Activated T-helper 17 cell treated with anti-CD3 and anti-CD28 coated beads, Interleukin-2, amount 50 U/mL, for 72 hours (primary cell): ENCODE results near the gene CD83. TPM values are rescaled to one million over a fixed set of nuclear protein-coding genes. Genes with fewer than 3 reads are reported as not detected.
A peak's percentile ranks its signal among the peaks of the same experiment; 100 is the strongest.

Source experiments
- ATAC-seq: fragments of 150-1000 bp; cut with Tn5 transposase; replicated peaks from 2 replicates; pipeline ENCODE4 v1.10.0; 2021; ENCODE audit warnings: mild to moderate bottlenecking, moderate library complexity
- H3K27ac Mint-ChIP-seq: one replicate; pipeline ENCODE4 v1.8.0; 2022; ENCODE audit warnings: mixed read lengths
- H3K27me3 Mint-ChIP-seq: one replicate; pipeline ENCODE4 v1.8.0; 2022; ENCODE audit warnings: mixed read lengths
- H3K36me3 Mint-ChIP-seq: one replicate; pipeline ENCODE4 v1.8.0; 2022; ENCODE audit warnings: low read depth, mild to moderate bottlenecking, mixed read lengths
- H3K4me1 Mint-ChIP-seq: one replicate; pipeline ENCODE4 v1.8.0; 2022; ENCODE audit warnings: mixed read lengths
- H3K4me3 Mint-ChIP-seq: one replicate; pipeline ENCODE4 v1.8.0; 2022; ENCODE audit warnings: mild to moderate bottlenecking, mixed read lengths
- H3K9me3 Mint-ChIP-seq: one replicate; pipeline ENCODE4 v1.8.0; 2022; ENCODE audit warnings: mixed read lengths
- total RNA-seq, 2 donors: library from RNA; stranded (reverse); gene quantifications; one replicate each; pipeline ENCODE4 v1.2.3, GENCODE V29; 2022

The CD83 gene
- total RNA-seq, 2 donors from 2014 or later, result 12.3 to 14.9 TPM

DNA sequence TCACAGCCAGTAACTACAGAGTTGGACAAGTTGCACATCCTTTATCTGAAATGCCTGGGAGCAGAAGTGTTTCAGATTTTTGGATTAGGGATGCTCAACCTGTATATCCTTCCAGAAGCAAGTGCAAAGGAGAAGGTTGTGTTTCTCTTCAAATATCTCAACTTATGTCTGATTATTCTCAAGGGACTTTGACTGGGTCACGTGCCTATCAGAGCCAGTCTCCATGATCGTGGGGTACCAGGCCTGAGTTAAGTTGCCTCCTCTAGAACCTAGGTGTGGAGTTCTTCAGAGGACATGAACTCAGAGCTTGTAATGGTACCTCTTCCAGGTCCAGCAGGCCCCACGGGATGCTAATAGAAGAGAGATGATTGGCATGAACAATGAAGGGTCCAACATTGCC, 7.8 kb downstream of the CD83 start:
- H3K4me3 Mint-ChIP-seq, result no peak overlapping the region
- no peaks in the 10 kb centered on the region for H3K27me3 Mint-ChIP-seq
- peak overlapping the region; percentile 36 for H3K27ac Mint-ChIP-seq
- ATAC-seq, result no peak
- no peaks in the 10 kb centered on the region for H3K9me3 Mint-ChIP-seq
- peaks cover 58% of the 10 kb centered on the region for H3K4me1 Mint-ChIP-seq
- H3K36me3 Mint-ChIP-seq, result peaks cover 100% of the 10 kb centered on the region

DNA sequence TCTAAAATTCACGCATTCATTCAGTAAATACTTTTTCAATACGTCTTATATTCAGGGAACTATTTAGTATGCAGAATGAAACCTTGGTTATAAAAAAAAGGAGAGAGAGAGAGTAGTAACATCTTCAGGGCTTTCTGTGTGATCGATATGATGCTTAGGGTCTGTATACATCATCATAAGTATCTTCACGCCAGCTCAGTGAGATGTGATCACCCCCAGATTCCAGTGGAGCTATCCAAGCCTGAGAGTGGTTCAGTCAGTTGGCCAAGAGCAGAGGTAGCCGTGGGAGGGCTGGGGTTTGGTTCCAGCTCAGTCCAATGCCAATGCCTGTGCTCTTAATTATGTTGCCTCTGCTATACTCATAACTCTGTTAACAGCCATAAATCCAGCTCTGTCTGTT, 8.6 kb downstream of the CD83 start:
- Mint-ChIP-seq H3K9me3 (no peaks in the 10 kb centered on the region), H3K27me3 (no peaks in the 10 kb centered on the region), H3K36me3 (peaks cover 100% of the 10 kb centered on the region), H3K4me3 (no peak overlapping the region), H3K27ac (no peak overlapping the region), H3K4me1 (peaks cover 51% of the 10 kb centered on the region)
- ATAC-seq, result no peak

DNA sequence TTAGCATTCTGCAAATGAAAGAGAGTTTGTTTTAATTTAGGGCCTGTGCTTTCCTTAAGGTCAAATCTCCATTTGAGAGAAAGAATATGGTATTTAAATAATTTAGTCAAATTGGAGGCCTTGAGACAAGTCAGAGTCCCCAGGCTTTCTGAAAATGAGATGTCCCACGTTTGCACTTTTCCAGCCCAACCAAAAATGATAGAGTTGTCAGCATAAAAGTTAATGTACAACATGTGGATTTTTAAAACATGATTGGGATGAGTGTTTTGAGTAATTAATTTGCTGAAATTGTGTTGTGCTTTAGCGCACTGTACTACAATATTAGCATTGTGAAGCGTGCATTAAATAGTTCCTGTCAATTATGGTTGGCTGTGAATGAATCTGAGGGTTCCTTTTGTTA, 10.0 kb downstream of the CD83 start:
- H3K36me3 Mint-ChIP-seq, result peaks cover 100% of the 10 kb centered on the region
- H3K4me1 Mint-ChIP-seq, result peaks cover 39% of the 10 kb centered on the region
- H3K27me3 Mint-ChIP-seq, result no peaks in the 10 kb centered on the region
- no peak for ATAC-seq
- no peaks in the 10 kb centered on the region for H3K9me3 Mint-ChIP-seq
- no peak overlapping the region for H3K4me3 Mint-ChIP-seq
- no peak overlapping the region for H3K27ac Mint-ChIP-seq

DNA sequence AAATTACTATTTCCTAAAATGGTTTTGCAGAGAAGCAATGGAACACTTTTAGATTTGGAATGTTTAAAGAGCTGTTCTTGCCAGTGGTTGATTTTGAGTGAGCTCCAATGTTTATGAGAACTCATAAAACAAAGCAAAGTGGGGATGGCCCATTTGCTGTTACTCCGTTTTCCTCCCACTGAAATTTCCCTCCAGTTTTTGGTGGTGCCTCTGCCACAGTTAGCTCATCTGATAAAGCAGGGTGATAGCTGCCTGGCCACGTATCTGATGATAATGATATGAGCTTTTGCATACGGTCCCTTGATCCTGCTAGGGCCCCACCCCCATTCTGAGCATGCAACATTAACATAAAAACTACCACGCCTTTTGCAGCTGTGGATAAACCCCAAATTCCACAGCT, 10.4 kb downstream of the CD83 start:
- no peak overlapping the region for H3K4me3 Mint-ChIP-seq
- H3K27me3 Mint-ChIP-seq, result no peaks in the 10 kb centered on the region
- peaks cover 100% of the 10 kb centered on the region for H3K36me3 Mint-ChIP-seq
- no peak for ATAC-seq
- H3K27ac Mint-ChIP-seq, result no peak overlapping the region
- H3K9me3 Mint-ChIP-seq, result no peaks in the 10 kb centered on the region
- H3K4me1 Mint-ChIP-seq, result peaks cover 37% of the 10 kb centered on the region

DNA sequence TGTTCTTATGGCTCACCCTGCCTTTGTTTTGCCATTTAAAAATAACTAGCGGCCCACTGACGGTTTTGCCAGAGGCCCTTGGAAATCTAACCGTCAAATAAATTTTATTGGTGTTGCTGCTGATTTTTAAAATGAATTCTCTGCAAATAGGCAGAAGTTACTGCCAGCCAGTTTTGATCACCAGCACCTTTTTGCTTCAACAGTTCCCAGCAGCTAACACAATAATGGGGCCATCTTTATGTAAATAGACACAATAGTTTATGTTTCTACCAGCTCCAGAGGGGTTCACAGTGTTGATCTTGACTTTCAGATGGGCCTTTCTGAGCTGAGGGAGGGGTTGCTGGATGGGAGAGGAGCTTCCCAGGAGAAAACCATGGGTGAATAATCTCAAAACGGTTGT, 11.2 kb downstream of the CD83 start:
- H3K4me3 Mint-ChIP-seq, result no peak overlapping the region
- no peaks in the 10 kb centered on the region for H3K9me3 Mint-ChIP-seq
- no peak for ATAC-seq
- peaks cover 32% of the 10 kb centered on the region for H3K4me1 Mint-ChIP-seq
- H3K36me3 Mint-ChIP-seq, result peaks cover 100% of the 10 kb centered on the region
- no peak overlapping the region for H3K27ac Mint-ChIP-seq
- no peaks in the 10 kb centered on the region for H3K27me3 Mint-ChIP-seq

DNA sequence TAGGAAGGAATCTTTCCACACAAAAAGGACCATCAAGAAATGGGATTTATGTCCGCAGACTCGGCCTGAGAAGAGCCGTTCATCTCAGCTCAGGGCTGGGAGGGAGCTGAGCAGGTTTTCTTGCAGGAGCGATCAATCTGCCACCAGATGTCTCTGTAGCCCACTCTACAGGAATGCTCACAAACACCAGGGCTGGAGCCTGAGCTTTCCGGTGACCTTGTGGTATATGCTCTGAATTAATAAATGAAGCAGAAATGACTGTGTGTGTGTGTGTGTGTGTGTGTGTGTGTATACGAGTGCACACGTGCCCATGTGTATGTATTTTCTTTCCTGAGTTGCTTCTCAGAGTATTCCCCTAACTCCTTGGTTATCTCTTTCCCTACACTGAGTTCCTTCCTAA, 12.0 kb downstream of the CD83 start:
- ATAC-seq, result peak; percentile 16
- no peaks in the 10 kb centered on the region for H3K9me3 Mint-ChIP-seq
- H3K4me3 Mint-ChIP-seq, result no peak overlapping the region
- H3K4me1 Mint-ChIP-seq, result peaks cover 28% of the 10 kb centered on the region
- H3K27me3 Mint-ChIP-seq, result no peaks in the 10 kb centered on the region
- H3K36me3 Mint-ChIP-seq, result peaks cover 100% of the 10 kb centered on the region
- H3K27ac Mint-ChIP-seq, result peak overlapping the region; percentile 14

DNA sequence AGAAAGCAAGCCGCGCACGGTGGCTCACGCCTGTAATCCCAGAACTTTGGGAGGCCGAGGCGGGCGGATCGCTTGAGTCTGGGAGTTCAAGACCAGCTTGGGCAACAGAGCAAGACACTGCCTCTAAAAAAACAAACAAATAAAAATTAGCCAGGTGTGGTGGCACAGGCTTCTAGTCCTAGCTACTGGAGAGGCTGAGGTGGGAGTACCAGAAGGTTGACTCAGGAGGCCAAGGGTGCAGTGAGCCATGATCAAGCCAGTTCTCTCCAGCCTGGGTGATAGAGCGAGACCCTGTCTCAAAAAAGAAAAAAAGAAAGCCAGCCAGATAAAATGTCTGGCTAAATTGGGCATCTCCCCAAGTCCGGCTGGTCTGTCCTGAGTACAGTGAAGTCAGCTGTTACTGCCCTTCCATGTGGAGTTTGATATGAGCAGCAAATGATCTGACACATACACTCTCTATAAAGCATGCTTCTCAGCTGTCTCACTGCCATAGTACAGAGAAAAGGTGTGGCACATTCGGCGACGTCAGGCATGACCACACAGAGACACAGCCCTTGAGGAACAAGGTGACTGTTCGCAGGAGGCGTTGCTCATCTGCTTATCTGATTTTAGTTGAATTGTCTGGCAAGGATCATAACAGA, 13.0 kb downstream of the CD83 start:
- peak; percentile 29 for ATAC-seq
- H3K4me3 Mint-ChIP-seq, result no peak overlapping the region
- H3K4me1 Mint-ChIP-seq, result peaks cover 18% of the 10 kb centered on the region
- no peaks in the 10 kb centered on the region for H3K27me3 Mint-ChIP-seq
- H3K9me3 Mint-ChIP-seq, result no peaks in the 10 kb centered on the region
- H3K36me3 Mint-ChIP-seq, result peaks cover 100% of the 10 kb centered on the region
- H3K27ac Mint-ChIP-seq, result no peak overlapping the region

DNA sequence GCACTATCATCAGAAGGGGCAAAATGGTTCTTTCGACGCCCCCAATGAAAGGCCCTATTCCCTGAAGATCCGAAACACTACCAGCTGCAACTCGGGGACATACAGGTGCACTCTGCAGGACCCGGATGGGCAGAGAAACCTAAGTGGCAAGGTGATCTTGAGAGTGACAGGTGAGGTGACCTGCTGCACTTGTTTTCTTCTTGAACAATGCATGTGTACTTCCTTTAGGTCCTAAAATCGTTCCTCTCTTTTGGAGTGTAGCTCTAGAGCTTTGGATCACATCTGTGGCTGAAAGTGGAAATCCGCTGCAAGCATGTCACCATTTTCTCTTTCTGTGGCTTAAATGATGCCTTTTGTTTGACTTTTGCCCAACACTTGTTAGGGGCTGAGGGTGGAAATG, 14.0 kb downstream of the CD83 start:
- no peak overlapping the region for H3K27ac Mint-ChIP-seq
- H3K4me1 Mint-ChIP-seq, result peaks cover 14% of the 10 kb centered on the region
- ATAC-seq, result no peak
- H3K9me3 Mint-ChIP-seq, result no peaks in the 10 kb centered on the region
- peaks cover 100% of the 10 kb centered on the region for H3K36me3 Mint-ChIP-seq
- H3K27me3 Mint-ChIP-seq, result no peaks in the 10 kb centered on the region
- no peak overlapping the region for H3K4me3 Mint-ChIP-seq

DNA sequence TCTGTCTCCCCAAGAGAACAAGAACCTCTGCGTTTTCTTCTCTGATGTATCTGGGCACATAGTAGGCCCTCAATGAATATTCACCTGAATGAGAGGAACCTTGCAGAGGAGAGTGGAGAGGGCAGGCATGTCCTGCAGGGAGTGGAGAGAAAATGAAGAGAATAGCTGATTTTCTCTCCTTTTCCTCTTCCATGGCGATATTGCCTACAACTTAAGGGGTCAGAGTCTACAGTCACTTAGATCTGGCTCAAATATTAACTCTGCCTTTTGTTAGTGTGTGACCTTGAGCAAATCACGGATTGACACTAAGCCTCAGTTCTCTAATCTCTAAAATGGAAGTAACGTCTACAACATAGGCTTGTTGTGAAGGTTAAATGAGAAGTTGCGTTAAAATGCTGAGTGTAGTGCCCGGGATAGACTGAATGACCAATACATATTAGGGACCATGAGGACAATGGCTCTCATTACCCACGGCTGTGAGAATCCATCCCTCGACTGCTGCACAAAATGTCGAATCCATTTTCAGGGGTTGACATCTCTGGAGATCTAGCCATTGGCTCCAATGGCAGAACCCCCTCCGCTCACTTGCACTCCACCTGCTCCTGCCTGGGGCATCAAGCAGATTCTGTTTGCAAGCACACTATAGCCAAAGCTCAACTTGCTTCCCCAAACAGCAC, 14.8 kb downstream of the CD83 start:
- ATAC-seq, result no peak
- Mint-ChIP-seq H3K36me3 (peaks cover 92% of the 10 kb centered on the region), H3K4me1 (peaks cover 14% of the 10 kb centered on the region), H3K27me3 (no peaks in the 10 kb centered on the region), H3K4me3 (no peak overlapping the region), H3K27ac (no peak overlapping the region), H3K9me3 (no peaks in the 10 kb centered on the region)

DNA sequence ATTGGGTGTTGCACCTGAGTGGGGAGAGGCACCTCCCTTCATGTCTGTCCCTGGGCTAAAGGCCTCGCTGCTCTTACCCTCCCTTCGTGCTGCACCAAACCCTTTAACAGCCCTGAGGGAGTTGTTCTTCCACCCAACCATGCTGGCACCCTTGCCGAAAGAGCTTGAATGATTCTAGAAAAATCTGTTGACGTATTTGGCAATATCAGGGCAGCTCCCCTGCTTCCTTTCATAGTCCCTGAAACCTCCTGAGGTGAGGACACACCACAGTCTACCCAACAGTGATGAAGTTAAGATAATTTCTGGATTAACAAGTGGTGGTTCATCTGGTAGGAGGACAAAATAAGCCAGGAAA, 15.3 kb downstream of the CD83 start:
- no peak for ATAC-seq
- no peak overlapping the region for H3K4me3 Mint-ChIP-seq
- peaks cover 14% of the 10 kb centered on the region for H3K4me1 Mint-ChIP-seq
- peaks cover 87% of the 10 kb centered on the region for H3K36me3 Mint-ChIP-seq
- H3K9me3 Mint-ChIP-seq, result no peaks in the 10 kb centered on the region
- H3K27me3 Mint-ChIP-seq, result no peaks in the 10 kb centered on the region
- H3K27ac Mint-ChIP-seq, result no peak overlapping the region

DNA sequence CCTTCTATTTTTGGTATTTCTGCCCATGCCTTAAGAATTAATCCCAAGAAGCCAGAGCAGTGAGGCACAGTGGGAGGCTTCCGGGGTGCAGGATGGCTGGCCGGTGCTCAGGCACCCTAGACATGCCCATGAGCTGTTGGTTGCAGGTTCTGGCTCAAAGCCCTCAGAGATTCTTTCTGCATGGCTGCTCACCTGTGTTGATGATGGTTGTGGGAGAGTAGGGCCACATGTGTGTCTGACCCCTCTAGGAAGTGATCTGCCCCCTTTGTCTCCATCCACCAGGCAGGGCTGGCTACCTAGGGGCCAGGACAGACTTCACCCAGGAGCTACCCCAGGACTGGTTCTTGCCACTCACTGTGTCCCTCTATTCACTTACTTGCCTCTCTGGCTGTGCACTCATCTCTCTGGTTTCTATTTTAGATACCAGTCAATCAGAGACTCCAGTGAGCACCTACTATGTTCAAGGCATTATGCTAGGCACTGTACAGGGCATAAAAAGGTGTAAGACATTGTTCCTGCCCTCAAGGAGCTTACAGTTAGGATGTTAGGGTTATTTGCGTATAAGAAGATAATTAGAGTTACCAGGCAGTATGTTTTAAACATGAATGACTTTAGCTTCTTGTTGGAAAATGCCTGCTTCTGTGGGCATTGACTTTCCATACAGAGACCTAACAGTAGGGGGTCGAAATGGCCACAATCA, 16.8 kb downstream of the CD83 start:
- H3K4me3 Mint-ChIP-seq, result no peak overlapping the region
- no peak for ATAC-seq
- H3K4me1 Mint-ChIP-seq, result peaks cover 5% of the 10 kb centered on the region
- H3K27me3 Mint-ChIP-seq, result no peaks in the 10 kb centered on the region
- peaks cover 73% of the 10 kb centered on the region for H3K36me3 Mint-ChIP-seq
- no peaks in the 10 kb centered on the region for H3K9me3 Mint-ChIP-seq
- H3K27ac Mint-ChIP-seq, result peak overlapping the region; percentile 4

DNA sequence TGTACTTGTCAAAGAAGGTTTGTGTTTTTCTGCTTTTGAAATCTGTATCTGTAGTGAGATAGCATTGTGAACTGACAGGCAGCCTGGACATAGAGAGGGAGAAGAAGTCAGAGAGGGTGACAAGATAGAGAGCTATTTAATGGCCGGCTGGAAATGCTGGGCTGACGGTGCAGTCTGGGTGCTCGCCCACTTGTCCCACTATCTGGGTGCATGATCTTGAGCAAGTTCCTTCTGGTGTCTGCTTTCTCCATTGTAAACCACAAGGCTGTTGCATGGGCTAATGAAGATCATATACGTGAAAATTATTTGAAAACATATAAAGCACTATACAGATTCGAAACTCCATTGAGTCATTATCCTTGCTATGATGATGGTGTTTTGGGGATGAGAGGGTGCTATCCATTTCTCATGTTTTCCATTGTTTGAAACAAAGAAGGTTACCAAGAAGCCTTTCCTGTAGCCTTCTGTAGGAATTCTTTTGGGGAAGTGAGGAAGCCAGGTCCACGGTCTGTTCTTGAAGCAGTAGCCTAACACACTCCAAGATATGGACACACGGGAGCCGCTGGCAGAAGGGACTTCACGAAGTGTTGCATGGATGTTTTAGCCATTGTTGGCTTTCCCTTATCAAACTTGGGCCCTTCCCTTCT, 18.4 kb downstream of the CD83 start:
- Mint-ChIP-seq H3K27me3 (no peaks in the 10 kb centered on the region), H3K4me3 (no peak overlapping the region), H3K4me1 (no peaks in the 10 kb centered on the region), H3K36me3 (peaks cover 56% of the 10 kb centered on the region), H3K27ac (no peak overlapping the region), H3K9me3 (no peaks in the 10 kb centered on the region)
- no peak for ATAC-seq

DNA sequence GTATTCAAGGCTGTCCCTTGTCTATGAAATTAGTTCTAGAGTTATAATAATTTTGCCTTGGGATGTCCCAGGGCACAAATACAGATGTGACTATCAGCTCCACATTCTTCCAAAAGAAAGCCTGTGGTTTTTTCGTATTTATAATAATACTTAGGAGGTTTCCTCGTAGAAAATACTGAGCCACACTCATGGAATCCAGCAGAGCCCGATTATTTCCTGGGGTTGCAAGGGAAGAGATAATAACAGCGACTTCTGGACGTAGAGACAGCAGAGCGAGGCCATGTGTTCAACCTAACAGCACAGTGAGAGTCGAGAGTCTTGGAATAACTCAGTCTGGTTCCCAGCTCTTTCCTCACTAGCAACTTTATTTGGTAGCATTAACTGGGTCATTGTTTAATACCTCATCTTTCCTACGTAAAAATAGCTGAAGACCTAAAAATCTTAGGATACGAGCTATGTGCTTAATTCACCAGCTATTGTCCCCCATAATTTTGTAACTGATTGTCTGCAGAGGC, 21.2 kb downstream of the CD83 start:
- H3K4me3 Mint-ChIP-seq, result no peak overlapping the region
- H3K4me1 Mint-ChIP-seq, result no peaks in the 10 kb centered on the region
- no peaks in the 10 kb centered on the region for H3K9me3 Mint-ChIP-seq
- H3K27ac Mint-ChIP-seq, result no peak overlapping the region
- H3K36me3 Mint-ChIP-seq, result peaks cover 29% of the 10 kb centered on the region
- no peak for ATAC-seq
- H3K27me3 Mint-ChIP-seq, result no peaks in the 10 kb centered on the region

DNA sequence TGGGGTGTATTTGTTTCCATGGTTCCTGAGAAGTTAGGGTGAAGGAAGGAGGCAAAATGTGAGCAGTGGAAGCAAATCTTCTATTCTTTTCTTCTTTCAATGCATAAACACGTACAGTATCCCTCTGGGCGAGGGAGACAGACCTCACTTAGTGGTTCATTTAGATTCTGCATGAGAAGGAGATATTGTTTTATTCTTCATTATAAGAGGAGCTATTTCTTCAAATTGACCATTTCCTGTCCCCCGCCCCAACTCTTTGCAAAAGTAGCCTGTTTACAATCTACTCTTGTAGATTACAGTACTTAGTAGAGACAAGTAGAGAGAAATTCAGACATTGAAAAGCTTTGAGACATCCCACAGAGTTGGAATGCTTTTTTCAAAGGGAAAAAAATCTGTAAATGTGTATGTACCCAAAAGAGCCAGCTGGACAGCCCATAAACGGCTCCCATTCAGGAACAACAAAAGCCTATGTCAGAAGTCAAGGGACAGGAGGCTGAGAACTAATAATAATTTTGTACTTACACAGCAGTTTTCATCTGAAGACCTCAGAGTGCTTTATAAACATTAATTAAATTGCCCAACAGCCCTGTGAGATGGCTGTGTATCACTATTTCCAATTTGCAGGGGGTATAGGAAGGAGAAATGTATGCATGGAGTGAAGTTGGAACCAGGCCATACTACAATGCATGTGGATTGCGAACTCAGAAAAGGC, 23.9 kb downstream of the CD83 start:
- Mint-ChIP-seq H3K27me3 (no peaks in the 10 kb centered on the region), H3K36me3 (peaks cover 1% of the 10 kb centered on the region), H3K4me3 (no peak overlapping the region), H3K27ac (no peak overlapping the region), H3K9me3 (no peaks in the 10 kb centered on the region), H3K4me1 (peaks cover 4% of the 10 kb centered on the region)
- no peak for ATAC-seq
